ENCODE results near the gene SGO2. TPM values are rescaled to one million over a fixed set of nuclear protein-coding genes. Genes with fewer than 3 reads are reported as not detected.

SGO2 gene
- total and polyA plus RNA-seq, 9 of the 15 experiments (the other 6 are each of a cell fraction or from before 2014, with no cell fraction given) = 14.5 to 25.9 (median 16.6) TPM

- no peak for DNase-seq (ENCODE audit: extremely low read depth in 1 of 4, low spot score in 3 of 4)
- Histone ChIP-seq H3K27me3 (ENCODE audit: control insufficient read depth in 2 of 2, insufficient read depth in 2 of 2, low read length in 2 of 2) (peaks cover 0 to 12% of the 10 kb centered on the region in 2 experiments; a peak in 3 of 5 replicates), H3K79me2 (ENCODE audit: control insufficient read depth, insufficient read depth, low read length) (no peaks in the 10 kb centered on the region), H2AFZ (ENCODE audit: low read depth, low read length) (no peak overlapping the region), H3K4me2 (ENCODE audit: insufficient read depth, low read length) (no peak overlapping the region), H3K36me3 (ENCODE audit: control insufficient read depth, insufficient read depth, low read length) (no peaks in the 10 kb centered on the region), H3K9me1 (ENCODE audit: control insufficient read depth, insufficient read depth, low read length) (no peaks in the 10 kb centered on the region), H3K4me3 (no peak overlapping the region), H4K20me1 (replicated peaks; ENCODE audit: control insufficient read depth, insufficient read depth, low read length) (no peaks in the 10 kb centered on the region), H3K27ac (ENCODE audit: extremely low read depth, low read depth, low read length) (no peak overlapping the region), H3K4me1 (replicated peaks in 1 of 2; ENCODE audit: control insufficient read depth in 2 of 2, insufficient read depth in 2 of 2, low read length in 2 of 2) (no peaks in the 10 kb centered on the region; a peak in 1 of 5 replicates), H3K9ac (ENCODE audit: insufficient read depth in 1 of 2, low read depth in 2 of 2, low read length in 2 of 2) (no peak overlapping the region), H3K9me3 (replicated peaks; ENCODE audit: control insufficient read depth, insufficient read depth, low read depth, low read length) (no peaks in the 10 kb centered on the region)
- no peak for FAIRE-seq
- ATAC-seq = no peak
- no TSS peak for BruUV-seq (replicated peaks)
- intact Hi-C loops (cut with micrococcal nuclease) (no loop called here), in situ Hi-C loops (cut with MboI) (no loop called here)
- 0% methylated on average over 3 of the region's 3 CpGs for WGBS (ENCODE audit: insufficient coverage, low coverage, missing lambda C conversion rate)
- TF ChIP-seq RBM25 (IDR thresholded peaks at IDR 0.05; ENCODE audit: low read depth, low read length, severe bottlenecking) (peak; percentile 72), TOE1 (IDR thresholded peaks at IDR 0.05; ENCODE audit: borderline replicate concordance) (no peak), TOE1 (CRISPR knock-in tag; IDR thresholded peaks at IDR 0.05; ENCODE audit: borderline replicate concordance, low read depth) (no peak)
- ChIA-PET CTCF (ENCODE audit: low intra/inter-chr PET ratio) (no interaction called here), POLR2A (no interaction called here)
These were observed 82.5 kb downstream of the SGO2 start for GRCh38 chr2:200608341-200609027.

GRCh38 chr2:200609028-200609614 is 83.1 kb downstream of the SGO2 start:
- peaks cover 0 to 12% of the 10 kb centered on the region in 2 experiments; a peak in 3 of 5 replicates for H3K27me3 ChIP-seq (ENCODE audit: control insufficient read depth in 2 of 2, insufficient read depth in 2 of 2, low read length in 2 of 2)
- TF ChIP-seq CHD1 (IDR thresholded peaks at IDR 0.05; ENCODE audit: low read length) (no peak), HDGF (IDR thresholded peaks at IDR 0.05) (no peak), HNRNPUL1 (IDR thresholded peaks at IDR 0.05; ENCODE audit: low read length) (no peak), ZNF143 (CRISPR knock-in tag; IDR thresholded peaks at IDR 0.05) (no peak), ELK3 (CRISPR knock-in tag; IDR thresholded peaks at IDR 0.05) (no peak), HCFC1 (IDR thresholded peaks at IDR 0.05; ENCODE audit: low read depth, low read length) (no peak), SRSF9 (IDR thresholded peaks at IDR 0.05; ENCODE audit: borderline replicate concordance, low read depth, low read length) (no peak), TFAP4 (CRISPR knock-in tag; IDR thresholded peaks at IDR 0.05; ENCODE audit: borderline replicate concordance) (no peak), ADNP (tag; IDR thresholded peaks at IDR 0.05) (no peak)
- TF ChIP-seq, protein P1, sequence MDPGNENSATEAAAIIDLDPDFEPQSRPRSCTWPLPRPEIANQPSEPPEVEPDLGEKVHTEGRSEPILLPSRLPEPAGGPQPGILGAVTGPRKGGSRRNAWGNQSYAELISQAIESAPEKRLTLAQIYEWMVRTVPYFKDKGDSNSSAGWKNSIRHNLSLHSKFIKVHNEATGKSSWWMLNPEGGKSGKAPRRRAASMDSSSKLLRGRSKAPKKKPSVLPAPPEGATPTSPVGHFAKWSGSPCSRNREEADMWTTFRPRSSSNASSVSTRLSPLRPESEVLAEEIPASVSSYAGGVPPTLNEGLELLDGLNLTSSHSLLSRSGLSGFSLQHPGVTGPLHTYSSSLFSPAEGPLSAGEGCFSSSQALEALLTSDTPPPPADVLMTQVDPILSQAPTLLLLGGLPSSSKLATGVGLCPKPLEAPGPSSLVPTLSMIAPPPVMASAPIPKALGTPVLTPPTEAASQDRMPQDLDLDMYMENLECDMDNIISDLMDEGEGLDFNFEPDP (CRISPR knock-in tag; IDR thresholded peaks at IDR 0.05) = no peak
- intact Hi-C loops (cut with micrococcal nuclease) (no loop called here), in situ Hi-C loops (cut with MboI) (no loop called here)
- H3K36me3 ChIP-seq (ENCODE audit: control insufficient read depth, insufficient read depth, low read length) = no peaks in the 10 kb centered on the region
- H3K9me1 ChIP-seq (ENCODE audit: control insufficient read depth, insufficient read depth, low read length) = no peaks in the 10 kb centered on the region
- no peak overlapping the region for H3K4me2 ChIP-seq (ENCODE audit: insufficient read depth, low read length)
- H3K27ac ChIP-seq (ENCODE audit: extremely low read depth, low read depth, low read length) = no peak overlapping the region
- no peaks in the 10 kb centered on the region; a peak in 1 of 5 replicates for H3K4me1 ChIP-seq (replicated peaks in 1 of 2; ENCODE audit: control insufficient read depth in 2 of 2, insufficient read depth in 2 of 2, low read length in 2 of 2)
- FAIRE-seq (no peak), ATAC-seq (no peak), DNase-seq (ENCODE audit: extremely low read depth in 1 of 4, low spot score in 3 of 4) (no peak)
- ChIA-PET POLR2A (no interaction called here), CTCF (ENCODE audit: low intra/inter-chr PET ratio) (no interaction called here)
- no peak overlapping the region for H3K9ac ChIP-seq (ENCODE audit: insufficient read depth in 1 of 2, low read depth in 2 of 2, low read length in 2 of 2)
- no peak overlapping the region for H2AFZ ChIP-seq (ENCODE audit: low read depth, low read length)
- no TSS peak for BruUV-seq (replicated peaks)
- H3K79me2 ChIP-seq (ENCODE audit: control insufficient read depth, insufficient read depth, low read length) = no peaks in the 10 kb centered on the region
- no peak overlapping the region for H3K4me3 ChIP-seq
- H4K20me1 ChIP-seq (replicated peaks; ENCODE audit: control insufficient read depth, insufficient read depth, low read length) = no peaks in the 10 kb centered on the region
- no peaks in the 10 kb centered on the region for H3K9me3 ChIP-seq (replicated peaks; ENCODE audit: control insufficient read depth, insufficient read depth, low read depth, low read length)

Measured in K562 (cell line).